Sigmoid colon (tissue), 7 donors: ENCODE data around the gene PCSK5. TPM values are rescaled to one million over a fixed set of nuclear protein-coding genes. Genes with fewer than 3 reads are reported as not detected.
A peak's percentile ranks its signal among the peaks of the same experiment; 100 is the strongest.

Experiments
- DNase-seq: peaks from one replicate; pipeline ENCODE4 v3.0.0-alpha.2; 2019
- H3K27ac ChIP-seq, 4 donors: fragments of 200-600 bp; sonication (generic); one replicate each; pipeline ENCODE4 v1.5.1; 2016 to 2019; ENCODE audit warnings: mild to moderate bottlenecking in 1 of 4
- H3K27me3 ChIP-seq, 3 donors: fragments of 200-600 bp; sonication (generic); one replicate each; pipeline ENCODE4 v1.5.1; 2019; ENCODE audit warnings: mild to moderate bottlenecking in 1 of 3
- H3K36me3 ChIP-seq, 4 donors: fragments of 200-600 bp; sonication (generic); one replicate each; pipeline ENCODE4 v1.5.1; 2016 to 2019
- H3K4me1 ChIP-seq, 4 donors: fragments of 200-600 bp; sonication (generic); one replicate each; pipeline ENCODE4 v1.5.1; 2017 to 2019
- H3K4me3 ChIP-seq, 4 donors: fragments of 200-600 bp; sonication (generic); one replicate each; pipeline ENCODE4 v1.5.1; 2017 to 2019; ENCODE audit warnings: mild to moderate bottlenecking in 2 of 4, moderate library complexity in 1 of 4
- H3K9me3 ChIP-seq, 4 donors: fragments of 200-600 bp in 3 of 4; sonication (generic) in 3 of 4; one replicate each; pipeline versions ENCODE4 v1.5.1 to v1.6.1; 2013 to 2019
- EP300 ChIP-seq, 4 donors: sonication (generic); formaldehyde crosslinking; IDR thresholded peaks; one replicate each; pipeline ENCODE4 v1.6.1; 2017; ENCODE audit warnings: antibody characterized with exemption in 4 of 4
- POLR2A ChIP-seq, 2 donors: fragments of 450-650 bp; IDR thresholded peaks; one replicate each; pipeline ENCODE4 v1.6.1; 2016; ENCODE audit warnings: antibody characterized with exemption in 2 of 2, mild to moderate bottlenecking in 2 of 2, moderate library complexity in 2 of 2
- POLR2AphosphoS5 ChIP-seq, 4 donors: sonication (generic); formaldehyde crosslinking; IDR thresholded peaks; one replicate each; pipeline ENCODE4 v1.6.1; 2017; ENCODE audit warnings: antibody characterized with exemption in 4 of 4
- WGBS, 2 donors: extraction: QIAGEN DNeasy Blood & Tissue Kit; methylation state at CpG; one replicate each; pipeline ENCODE4 v1.1.7; 2013; 5-methylcytosine and 5-hydroxymethylcytosine counted together
- intact Hi-C: fragments of 100-400 bp; cut with DNase I; formaldehyde crosslinking; loops from one replicate; pipeline ENCODE4 v1.15.1; 2023
- polyA plus RNA-seq, 3 donors: library from polyadenylated mRNA; stranded (reverse); fragments of 200-250 nt; gene quantifications; one replicate each; pipeline ENCODE4 v1.2.3, GENCODE V29; 2013
- total RNA-seq, 4 donors: library from RNA; depleted of rRNA; stranded (reverse); fragments of >200 nt; gene quantifications; one replicate each; pipeline ENCODE4 v1.1.0, GENCODE V29; 2016
- TF ChIP-seq, protein P1 (sequence below), 4 experiments: fragments of 450-650 bp in 3 of 4; fragments of 200-600 bp in 1 of 4; IDR thresholded peaks; one replicate each; pipeline ENCODE4 v1.5.1; 2016 to 2019; ENCODE audit warnings: antibody characterized with exemption in 4 of 4, mild to moderate bottlenecking in 3 of 4, moderate library complexity in 2 of 4
- donor health status: healthy with polysubstance abuse.
- donor health status: Bipolar disorder and iron deficiency.
- donor health status: healthy.

The PCSK5 gene
- total and polyA plus RNA-seq, 7 donors, result 2.4 to 23.5 (median 8.4) TPM

DNA sequence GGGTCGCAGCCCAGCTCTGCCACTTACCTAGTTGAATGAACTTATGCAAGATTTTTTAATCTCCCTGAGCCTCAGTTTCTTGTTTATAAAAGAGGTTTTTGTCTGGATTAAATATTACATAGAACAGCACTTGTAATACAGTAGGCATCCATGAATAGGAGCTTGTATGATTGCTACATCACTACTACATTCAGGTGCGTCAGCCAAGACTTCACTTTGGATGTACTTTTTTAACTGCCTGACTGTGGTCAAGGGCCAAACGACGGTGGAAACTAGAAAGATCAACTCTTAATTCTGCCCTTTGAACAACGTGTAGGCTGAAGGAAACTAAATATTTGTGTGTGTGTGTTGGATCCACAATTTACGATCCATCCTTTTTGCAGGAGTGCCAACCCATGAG lies 330.9 kb downstream of the PCSK5 start:
- Histone ChIP-seq H3K27ac (no peak overlapping the region), H3K36me3 (no peaks in the 10 kb centered on the region), H3K4me1 (peaks cover 0 to 7% (median under 1%) of the 10 kb centered on the region in 4 donors), H3K9me3 (no peaks in the 10 kb centered on the region), H3K4me3 (no peak overlapping the region), H3K27me3 (no peaks in the 10 kb centered on the region)
- intact Hi-C loops, result no loop called here
- TF ChIP-seq POLR2A (IDR thresholded peaks at IDR 0.05), result no peak
- TF ChIP-seq, protein P1, sequence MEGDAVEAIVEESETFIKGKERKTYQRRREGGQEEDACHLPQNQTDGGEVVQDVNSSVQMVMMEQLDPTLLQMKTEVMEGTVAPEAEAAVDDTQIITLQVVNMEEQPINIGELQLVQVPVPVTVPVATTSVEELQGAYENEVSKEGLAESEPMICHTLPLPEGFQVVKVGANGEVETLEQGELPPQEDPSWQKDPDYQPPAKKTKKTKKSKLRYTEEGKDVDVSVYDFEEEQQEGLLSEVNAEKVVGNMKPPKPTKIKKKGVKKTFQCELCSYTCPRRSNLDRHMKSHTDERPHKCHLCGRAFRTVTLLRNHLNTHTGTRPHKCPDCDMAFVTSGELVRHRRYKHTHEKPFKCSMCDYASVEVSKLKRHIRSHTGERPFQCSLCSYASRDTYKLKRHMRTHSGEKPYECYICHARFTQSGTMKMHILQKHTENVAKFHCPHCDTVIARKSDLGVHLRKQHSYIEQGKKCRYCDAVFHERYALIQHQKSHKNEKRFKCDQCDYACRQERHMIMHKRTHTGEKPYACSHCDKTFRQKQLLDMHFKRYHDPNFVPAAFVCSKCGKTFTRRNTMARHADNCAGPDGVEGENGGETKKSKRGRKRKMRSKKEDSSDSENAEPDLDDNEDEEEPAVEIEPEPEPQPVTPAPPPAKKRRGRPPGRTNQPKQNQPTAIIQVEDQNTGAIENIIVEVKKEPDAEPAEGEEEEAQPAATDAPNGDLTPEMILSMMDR (IDR thresholded peaks at IDR 0.05), result no peak
- no peak for TF ChIP-seq EP300 (IDR thresholded peaks at IDR 0.05)
- no peak for TF ChIP-seq POLR2AphosphoS5 (IDR thresholded peaks at IDR 0.05)
- no peak for DNase-seq
- 70 to 71% methylated on average over 6 of the region's 6 CpGs for whole genome bisulfite sequencing, 2 donors

GRCh38 chr9:76223749-76224340 lies 333.4 kb downstream of the PCSK5 start:
- H3K4me1 ChIP-seq, result peaks cover 0 to 7% (median 0%) of the 10 kb centered on the region in 4 donors
- no peaks in the 10 kb centered on the region for H3K9me3 ChIP-seq
- 53 to 70% methylated on average over 3 of the region's 3 CpGs for WGBS, 2 donors
- intact Hi-C loops, result no loop called here
- TF ChIP-seq POLR2A (IDR thresholded peaks at IDR 0.05) (no peak), EP300 (IDR thresholded peaks at IDR 0.05) (no peak), POLR2AphosphoS5 (IDR thresholded peaks at IDR 0.05) (no peak)
- TF ChIP-seq, protein P1 (IDR thresholded peaks at IDR 0.05), result no peak
- no peaks in the 10 kb centered on the region for H3K36me3 ChIP-seq
- no peaks in the 10 kb centered on the region for H3K27me3 ChIP-seq
- peak overlapping the region in 1 of 4 donors; percentile 18 for H3K27ac ChIP-seq
- H3K4me3 ChIP-seq, result no peak overlapping the region
- DNase-seq, result no peak

DNA sequence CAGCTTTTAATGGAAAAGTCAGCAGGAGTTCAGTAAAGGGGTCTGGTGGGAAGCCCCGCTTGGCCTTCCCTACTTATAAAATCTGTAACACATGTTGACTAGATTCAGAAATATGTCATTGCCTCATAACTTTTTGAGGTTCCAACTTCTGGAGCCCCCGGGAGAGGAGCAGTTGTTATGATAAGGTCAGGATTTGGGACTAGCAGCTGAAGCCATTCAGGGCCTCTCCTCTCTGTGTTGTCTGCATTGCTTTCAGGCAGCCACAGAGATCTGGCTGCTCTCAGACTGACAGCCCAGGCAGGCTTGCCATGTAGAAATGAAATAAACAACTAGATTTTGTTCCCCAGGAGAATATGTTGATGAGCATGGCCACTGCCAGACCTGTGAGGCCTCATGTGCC lies 336.7 kb downstream of the PCSK5 start:
- Histone ChIP-seq H3K9me3 (no peaks in the 10 kb centered on the region), H3K27ac (no peak overlapping the region), H3K4me3 (no peak overlapping the region), H3K36me3 (no peaks in the 10 kb centered on the region), H3K27me3 (no peaks in the 10 kb centered on the region), H3K4me1 (no peaks in the 10 kb centered on the region)
- intact Hi-C loops, result no loop called here
- 87 to 92% methylated on average over 2 of the region's 2 CpGs for WGBS, 2 donors
- TF ChIP-seq EP300 (IDR thresholded peaks at IDR 0.05) (no peak), POLR2AphosphoS5 (IDR thresholded peaks at IDR 0.05) (no peak), POLR2A (IDR thresholded peaks at IDR 0.05) (no peak)
- TF ChIP-seq, protein P1 (IDR thresholded peaks at IDR 0.05), result no peak
- no peak for DNase-seq

DNA sequence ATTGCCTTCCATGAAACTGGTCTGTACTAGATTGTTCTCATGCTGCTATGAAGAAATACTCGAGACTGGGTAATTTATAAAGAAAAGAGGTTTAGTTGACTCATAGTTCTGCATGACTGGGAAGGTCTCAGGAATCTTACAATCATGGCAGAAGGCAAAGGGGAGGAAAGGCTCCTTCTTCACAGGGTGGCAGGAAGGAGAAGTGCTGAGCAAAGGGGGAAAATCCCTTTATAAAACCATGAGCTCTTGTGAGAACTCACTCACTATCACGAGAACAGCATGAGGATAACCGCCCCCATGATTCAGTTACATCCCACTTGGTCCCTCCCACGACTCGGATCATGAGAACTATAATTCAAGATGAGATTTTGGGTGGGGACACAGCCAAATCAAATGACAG lies 340.5 kb downstream of the PCSK5 start:
- DNase-seq, result no peak
- H3K27ac ChIP-seq, result no peak overlapping the region
- H3K27me3 ChIP-seq, result no peaks in the 10 kb centered on the region
- no peaks in the 10 kb centered on the region for H3K9me3 ChIP-seq
- no peak for TF ChIP-seq POLR2AphosphoS5 (IDR thresholded peaks at IDR 0.05)
- TF ChIP-seq POLR2A (IDR thresholded peaks at IDR 0.05), result no peak
- no peak for TF ChIP-seq EP300 (IDR thresholded peaks at IDR 0.05)
- TF ChIP-seq, protein P1 (IDR thresholded peaks at IDR 0.05), result no peak
- H3K36me3 ChIP-seq, result no peaks in the 10 kb centered on the region
- intact Hi-C loops, result no loop called here
- WGBS, 2 donors, result 87 to 93% methylated on average over 5 of the region's 5 CpGs
- no peaks in the 10 kb centered on the region for H3K4me1 ChIP-seq
- H3K4me3 ChIP-seq, result no peak overlapping the region
